Fibroblast of the aortic adventitia (primary cell): Measurements from ENCODE around the gene BMP15. TPM values are rescaled to one million over a fixed set of nuclear protein-coding genes. Genes with fewer than 3 reads are reported as not detected.

Experiments used
- DNase-seq: peaks from one replicate; pipeline ENCODE4 v3.0.0-alpha.2; 2010; ENCODE audit warnings: low read depth
- H3K4me3 ChIP-seq: 2 replicates; pipeline ENCODE4 v1.5.1; 2011; ENCODE audit warnings: low read depth, mild to moderate bottlenecking, control low read depth, low read length, moderate library complexity
- total RNA-seq: library from RNA; depleted of rRNA; stranded (reverse); fragments of >200 nt; gene quantifications from 2 replicates; pipeline ENCODE4 v1.2.3, GENCODE V29; 2012; ENCODE audit warnings: low replicate concordance
- TF ChIP-seq, protein P1 (sequence below): IDR thresholded peaks from 2 replicates; pipeline ENCODE4 v1.5.1; 2011; ENCODE audit warnings: mild to moderate bottlenecking, low read length, control low read depth, inconsistent platforms; ENCODE audit not compliant: insufficient read depth

The BMP15 gene
- not detected in 2 replicates for total RNA-seq

DNA sequence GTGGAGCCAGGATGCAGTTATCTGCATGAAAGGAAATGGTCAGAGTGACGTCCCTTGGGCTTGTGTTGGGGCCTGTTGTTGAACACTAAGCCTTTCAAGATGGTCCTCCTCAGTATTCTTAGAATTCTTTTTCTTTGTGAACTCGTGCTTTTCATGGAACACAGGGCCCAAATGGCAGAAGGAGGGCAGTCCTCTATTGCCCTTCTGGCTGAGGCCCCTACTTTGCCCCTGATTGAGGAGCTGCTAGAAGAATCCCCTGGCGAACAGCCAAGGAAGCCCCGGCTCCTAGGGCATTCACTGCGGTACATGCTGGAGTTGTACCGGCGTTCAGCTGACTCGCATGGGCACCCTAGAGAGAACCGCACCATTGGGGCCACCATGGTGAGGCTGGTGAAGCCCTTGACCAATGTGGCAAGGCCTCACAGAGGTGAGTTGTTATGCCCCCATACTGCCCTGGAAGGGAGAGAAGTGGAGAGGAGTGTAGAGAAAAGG is at the start of gene BMP15:
Gene BMP15, plus strand, starts transcription at position 51 of the 492 bp plus-strand sequence. Its CDS starts 49 bp downstream, at position 100.
- TF ChIP-seq, protein P1, sequence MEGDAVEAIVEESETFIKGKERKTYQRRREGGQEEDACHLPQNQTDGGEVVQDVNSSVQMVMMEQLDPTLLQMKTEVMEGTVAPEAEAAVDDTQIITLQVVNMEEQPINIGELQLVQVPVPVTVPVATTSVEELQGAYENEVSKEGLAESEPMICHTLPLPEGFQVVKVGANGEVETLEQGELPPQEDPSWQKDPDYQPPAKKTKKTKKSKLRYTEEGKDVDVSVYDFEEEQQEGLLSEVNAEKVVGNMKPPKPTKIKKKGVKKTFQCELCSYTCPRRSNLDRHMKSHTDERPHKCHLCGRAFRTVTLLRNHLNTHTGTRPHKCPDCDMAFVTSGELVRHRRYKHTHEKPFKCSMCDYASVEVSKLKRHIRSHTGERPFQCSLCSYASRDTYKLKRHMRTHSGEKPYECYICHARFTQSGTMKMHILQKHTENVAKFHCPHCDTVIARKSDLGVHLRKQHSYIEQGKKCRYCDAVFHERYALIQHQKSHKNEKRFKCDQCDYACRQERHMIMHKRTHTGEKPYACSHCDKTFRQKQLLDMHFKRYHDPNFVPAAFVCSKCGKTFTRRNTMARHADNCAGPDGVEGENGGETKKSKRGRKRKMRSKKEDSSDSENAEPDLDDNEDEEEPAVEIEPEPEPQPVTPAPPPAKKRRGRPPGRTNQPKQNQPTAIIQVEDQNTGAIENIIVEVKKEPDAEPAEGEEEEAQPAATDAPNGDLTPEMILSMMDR, result no peak
- DNase-seq, result no peak
- no peak within 1 kb of the TSS for H3K4me3 ChIP-seq

DNA sequence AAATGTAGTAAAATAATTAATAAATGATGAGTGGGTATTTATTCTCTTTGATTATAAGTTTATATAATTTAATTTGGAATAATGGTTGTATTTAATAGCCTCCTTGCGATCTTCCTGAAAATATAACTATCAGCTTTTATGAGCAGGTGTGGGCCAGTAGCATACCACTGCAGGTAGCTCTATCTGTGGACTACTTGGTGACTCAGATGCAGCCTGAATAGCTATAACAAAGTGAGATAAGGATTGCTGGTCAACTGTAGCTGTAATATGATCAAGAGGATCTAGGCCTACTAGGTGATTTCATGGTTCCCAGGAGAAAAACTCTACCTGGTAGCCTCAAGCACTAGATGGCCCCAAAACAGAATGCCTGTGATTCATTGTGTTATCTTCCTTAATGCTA is 47.1 kb upstream of the BMP15 start:
- no peak overlapping the region for H3K4me3 ChIP-seq
- TF ChIP-seq, protein P1, result no peak
- DNase-seq, result no peak

DNA sequence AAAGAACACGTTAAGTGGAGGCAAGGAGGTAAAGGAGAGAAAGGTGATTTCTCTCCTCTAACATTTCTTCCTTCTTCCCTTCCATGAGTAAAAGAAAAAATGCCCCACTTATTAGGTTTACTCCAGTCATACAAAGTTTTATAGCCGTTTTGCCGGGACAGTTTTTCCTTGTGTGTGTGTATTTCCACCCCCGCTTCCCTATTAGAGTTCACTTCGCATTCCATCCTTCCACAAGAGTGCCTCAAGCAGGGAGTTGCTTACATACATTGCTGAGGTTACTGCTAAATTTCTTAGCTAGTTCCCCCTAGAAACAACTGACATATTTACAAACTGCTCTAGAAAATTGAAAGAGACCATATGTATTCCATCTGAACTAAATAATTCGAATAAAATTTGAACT is 45.2 kb upstream of the BMP15 start:
- DNase-seq, result no peak
- no peak overlapping the region for H3K4me3 ChIP-seq
- TF ChIP-seq, protein P1, result no peak

DNA sequence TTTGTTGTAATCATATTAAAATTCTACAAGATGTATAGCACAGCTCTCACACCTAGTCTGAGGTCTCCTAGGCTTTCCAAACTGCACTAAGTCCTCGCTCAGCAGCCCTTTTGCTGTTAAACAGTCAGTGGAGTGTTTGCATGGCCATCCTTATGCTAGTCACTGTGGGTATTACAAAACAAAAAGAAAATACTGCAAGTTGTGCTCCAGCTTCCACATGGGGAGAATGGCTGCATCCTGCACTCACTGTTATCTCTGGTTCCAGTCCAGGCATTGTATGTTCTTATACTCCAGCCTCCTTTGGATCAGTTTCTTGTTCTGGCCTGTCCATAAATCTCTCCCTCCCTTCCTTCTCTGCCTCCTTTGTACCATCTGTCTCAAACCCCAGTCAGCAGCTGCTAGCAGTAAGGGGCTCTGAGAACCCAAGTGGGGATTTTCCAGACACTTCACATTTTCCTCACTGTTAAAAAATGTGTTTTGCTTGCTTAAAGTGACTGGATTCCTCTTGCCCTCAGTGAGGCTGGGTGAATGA is 38.5 kb upstream of the BMP15 start:
- DNase-seq, result no peak
- TF ChIP-seq, protein P1, result no peak
- H3K4me3 ChIP-seq, result no peak overlapping the region

DNA sequence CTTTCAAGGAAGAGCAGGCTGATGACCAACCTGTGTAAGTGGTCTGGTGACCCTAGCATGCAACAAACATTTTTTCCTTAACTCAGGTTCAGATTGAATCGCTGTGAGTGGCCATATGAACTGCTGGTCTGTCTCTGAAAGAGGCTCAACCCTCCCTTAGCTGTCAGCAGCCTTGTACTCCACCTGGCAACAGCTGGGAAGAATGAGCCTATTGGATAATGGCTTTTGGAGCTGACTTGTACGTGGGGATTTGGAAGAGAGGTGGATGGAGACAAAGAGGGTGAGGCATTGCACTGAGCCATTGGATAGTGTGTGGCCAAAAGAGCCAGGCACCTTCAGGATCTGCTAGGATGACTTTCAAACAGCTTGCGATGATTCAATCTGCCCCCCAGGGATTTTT is 35.7 kb upstream of the BMP15 start:
- H3K4me3 ChIP-seq, result no peak overlapping the region
- no peak for DNase-seq
- TF ChIP-seq, protein P1, result no peak

DNA sequence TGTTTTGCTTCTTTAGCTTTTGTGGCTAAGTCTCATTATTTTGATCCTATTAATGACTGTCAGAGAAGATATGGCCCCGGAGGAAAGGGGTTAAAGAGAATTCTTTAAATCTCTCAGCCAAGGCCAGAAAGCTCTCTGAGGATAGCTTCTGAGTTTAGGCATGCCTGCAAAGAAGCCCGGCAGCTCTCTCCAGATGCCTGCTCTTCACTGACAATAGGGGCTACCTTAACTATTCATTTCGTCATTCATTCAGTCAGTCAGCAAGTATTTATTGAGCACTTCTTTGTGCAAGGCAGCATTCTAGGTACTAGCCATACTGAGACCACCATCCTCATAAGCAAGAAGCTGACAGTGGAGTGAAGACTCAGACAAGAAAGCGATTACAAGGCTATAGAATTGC is 34.0 kb upstream of the BMP15 start:
- H3K4me3 ChIP-seq, result no peak overlapping the region
- no peak for DNase-seq
- TF ChIP-seq, protein P1, result no peak

DNA sequence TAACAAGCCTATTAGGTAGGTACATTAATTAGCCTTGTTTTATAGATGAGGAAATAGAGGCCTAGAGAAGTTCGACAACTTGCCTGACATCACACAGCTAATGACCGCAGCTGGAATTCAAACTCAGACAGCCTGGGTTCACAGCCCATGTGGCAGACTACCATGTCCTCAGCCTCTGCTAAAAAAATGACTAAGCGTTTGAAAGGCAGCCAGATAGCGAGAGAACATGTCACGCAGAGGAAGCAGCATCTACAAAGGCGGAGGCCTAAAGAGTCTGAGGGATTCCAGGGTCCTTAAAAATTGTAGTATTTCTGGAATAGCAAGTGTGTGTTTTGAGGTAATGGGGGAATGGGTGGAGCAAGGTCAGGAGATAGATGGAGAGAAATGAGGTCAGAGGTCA is 33.2 kb upstream of the BMP15 start:
- peak; percentile 20 for DNase-seq
- TF ChIP-seq, protein P1, result no peak
- no peak overlapping the region for H3K4me3 ChIP-seq
